GM21737 (cell line): ENCODE measurements around the gene TAT.

Experiments used
- ATAC-seq: cut with Tn5 transposase; IDR thresholded peaks from one replicate; pipeline ENCODE4 v1.9.1; 2021; ENCODE audit warnings: mild to moderate bottlenecking, moderate library complexity; ENCODE audit not compliant: unreplicated experiment

Gene TAT

GRCh38 chr16:71547168-71547567 lies 29.7 kb downstream of the TAT start:
- ATAC-seq: no peak

- no peak for ATAC-seq
Measured at GRCh38 chr16:71542377-71542776, 34.5 kb downstream of the TAT start.

- ATAC-seq: no peak
Measured at GRCh38 chr16:71537643-71538042, 39.2 kb downstream of the TAT start.

GRCh38 chr16:71536752-71537499 lies 40.0 kb downstream of the TAT start:
- ATAC-seq: no peak

GRCh38 chr16:71532366-71532765 lies 44.5 kb downstream of the TAT start:
- no peak for ATAC-seq

GRCh38 chr16:71528863-71529262 lies 48.0 kb downstream of the TAT start:
- no peak for ATAC-seq

- no peak for ATAC-seq
Measured at GRCh38 chr16:71528257-71528656, 48.6 kb downstream of the TAT start.

GRCh38 chr16:71526111-71526631 lies 50.7 kb downstream of the TAT start, which contains the start of gene CHST4:
CHST4 (plus strand) TSS chr16:71526426; CDS start chr16:71536678, 10,252 bp downstream.
- no peak for ATAC-seq

GRCh38 chr16:71524566-71525553 lies 52.0 kb downstream of the TAT start:
- ATAC-seq: no peak

GRCh38 chr16:71520550-71520949 lies 56.3 kb downstream of the TAT start:
- ATAC-seq: no peak
